HG02642 (cell line): Measurements from ENCODE around the gene DOCK10.
A peak's percentile ranks its signal among the peaks of the same experiment; 100 is the strongest.

Experiments
- ATAC-seq: cut with Tn5 transposase; IDR thresholded peaks from one replicate; pipeline ENCODE4 v1.9.1; 2021; ENCODE audit warnings: mild to moderate bottlenecking; ENCODE audit not compliant: unreplicated experiment, poor library complexity

DOCK10 gene

GRCh38 chr2:224885836-224886547, 156.3 kb downstream of the DOCK10 start:
- peak; percentile 89 for ATAC-seq

- ATAC-seq, result no peak
These were observed 157.0 kb downstream of the DOCK10 start for GRCh38 chr2:224885291-224885690.

GRCh38 chr2:224884188-224884587, 158.1 kb downstream of the DOCK10 start:
- ATAC-seq, result no peak

- ATAC-seq, result no peak
These were observed 158.6 kb downstream of the DOCK10 start for GRCh38 chr2:224883700-224884099.

- no peak for ATAC-seq
These were observed 159.1 kb downstream of the DOCK10 start for GRCh38 chr2:224883172-224883516.

GRCh38 chr2:224882291-224883171, 159.7 kb downstream of the DOCK10 start:
- no peak for ATAC-seq

- ATAC-seq, result no peak
These were observed 160.4 kb downstream of the DOCK10 start for GRCh38 chr2:224881846-224882245.

- no peak for ATAC-seq
These were observed 165.7 kb downstream of the DOCK10 start for GRCh38 chr2:224876522-224876921.

- peak; percentile 60 for ATAC-seq
These were observed 166.4 kb downstream of the DOCK10 start for GRCh38 chr2:224875841-224876240.

GRCh38 chr2:224875153-224875552, 167.1 kb downstream of the DOCK10 start:
- no peak for ATAC-seq

- no peak for ATAC-seq
These were observed 170.5 kb downstream of the DOCK10 start for GRCh38 chr2:224871813-224872212.

GRCh38 chr2:224870341-224870740, 171.9 kb downstream of the DOCK10 start:
- ATAC-seq, result no peak

GRCh38 chr2:224869601-224870233, 172.6 kb downstream of the DOCK10 start:
- ATAC-seq, result no peak

- no peak for ATAC-seq
These were observed 177.3 kb downstream of the DOCK10 start for GRCh38 chr2:224865016-224865415.

GRCh38 chr2:224861266-224861665, 181.0 kb downstream of the DOCK10 start:
- ATAC-seq, result no peak

- no peak for ATAC-seq
These were observed 181.5 kb downstream of the DOCK10 start for GRCh38 chr2:224860786-224861185.

- no peak for ATAC-seq
These were observed 190.5 kb downstream of the DOCK10 start for GRCh38 chr2:224851811-224852210.

GRCh38 chr2:224850081-224850480, 192.2 kb downstream of the DOCK10 start:
- no peak for ATAC-seq

- ATAC-seq, result no peak
These were observed 193.0 kb downstream of the DOCK10 start for GRCh38 chr2:224849264-224849663.

- no peak for ATAC-seq
These were observed 194.1 kb downstream of the DOCK10 start for GRCh38 chr2:224847961-224848850.
